Fibroblast of lung (primary cell): ENCODE measurements around the gene RBM23. TPM values are rescaled to one million over a fixed set of nuclear protein-coding genes. Genes with fewer than 3 reads are reported as not detected.

ENCODE experiments used
- DNase-seq, 2 donors: peaks; one replicate each; pipeline versions ENCODE4 v3.0.0 to v3.0.0-alpha.2; 2010; ENCODE audit warnings: low read depth in 2 of 2
- H2AFZ ChIP-seq: 2 replicates; pipeline ENCODE4 v1.5.1; 2012; ENCODE audit warnings: low read length, control low read depth, inconsistent platforms
- H3K27ac ChIP-seq: 2 replicates; pipeline ENCODE4 v1.5.1; 2011; ENCODE audit warnings: low read length, control low read depth; ENCODE audit not compliant: insufficient read depth
- H3K27me3 ChIP-seq: 2 replicates; pipeline ENCODE4 v1.5.1; 2011; ENCODE audit warnings: mild to moderate bottlenecking, low read length; ENCODE audit not compliant: control insufficient read depth, insufficient read depth
- H3K36me3 ChIP-seq: 2 replicates; pipeline ENCODE4 v1.5.1; 2011; ENCODE audit warnings: low read length; ENCODE audit not compliant: control insufficient read depth, insufficient read depth
- H3K4me1 ChIP-seq: 2 replicates; pipeline ENCODE4 v1.5.1; 2011; ENCODE audit warnings: low read length; ENCODE audit not compliant: control insufficient read depth, insufficient read depth; ENCODE audit errors: extremely low read depth
- H3K4me2 ChIP-seq: 2 replicates; pipeline ENCODE4 v1.5.1; 2011; ENCODE audit warnings: low read length, control low read depth; ENCODE audit not compliant: insufficient read depth; ENCODE audit errors: extremely low read depth
- H3K4me3 ChIP-seq, 4 experiments: fragments of 200-600 bp in 1 of 4; sonication (generic) in 1 of 4; replicated peaks in 1 of 4; 2 replicates each; pipeline ENCODE4 v1.5.1; 2011 to 2016; ENCODE audit warnings: low read length in 4 of 4, low read depth in 3 of 4, mild to moderate bottlenecking in 3 of 4, control low read depth in 2 of 4, inconsistent platforms in 1 of 4, mixed read lengths in 1 of 4; ENCODE audit not compliant: insufficient read depth in 1 of 4; ENCODE audit errors: control extremely low read depth in 1 of 4
- H3K79me2 ChIP-seq: 2 replicates; pipeline ENCODE4 v1.5.1; 2012; ENCODE audit warnings: mild to moderate bottlenecking, low read length, inconsistent platforms; ENCODE audit not compliant: control insufficient read depth, insufficient read depth
- H3K9ac ChIP-seq: 2 replicates; pipeline ENCODE4 v1.5.1; 2011; ENCODE audit warnings: mild to moderate bottlenecking, low read length, control low read depth; ENCODE audit not compliant: insufficient read depth
- H3K9me3 ChIP-seq: 2 replicates; pipeline ENCODE4 v1.5.1; 2012; ENCODE audit warnings: low read depth, low read length; ENCODE audit not compliant: control insufficient read depth, insufficient read depth
- H4K20me1 ChIP-seq: 2 replicates; pipeline ENCODE4 v1.5.1; 2011; ENCODE audit warnings: low read length; ENCODE audit not compliant: control insufficient read depth, insufficient read depth; ENCODE audit errors: extremely low read depth
- EZH2 ChIP-seq: IDR thresholded peaks from 2 replicates; pipeline ENCODE4 v1.5.1; 2012; ENCODE audit warnings: low read length, control low read depth, mild to moderate bottlenecking; ENCODE audit errors: missing control alignments
- polyA plus RNA-seq, 2 donors: library from polyadenylated mRNA; depleted of rRNA in 1 of 2; stranded (reverse) in 1 of 2; unstranded in 1 of 2; fragments of >200 nt; gene quantifications; 2 replicates each; pipeline ENCODE4 v1.2.1, GENCODE V29; 2011 to 2012; ENCODE audit warnings: missing spikeins in 1 of 2
- total RNA-seq: library from RNA; depleted of rRNA; stranded (reverse); fragments of >200 nt; gene quantifications from 2 replicates; pipeline ENCODE4 v1.2.1, GENCODE V29; 2014
- TF ChIP-seq, protein P1 (sequence below), 2 donors: IDR thresholded peaks in 1 of 2; conservative IDR thresholded peaks in 1 of 2; 1 replicate in 1 of 2; 2 replicates in 1 of 2; pipeline ENCODE4 v1.5.1; 2011 to 2012; ENCODE audit warnings: low read length in 2 of 2, control low read depth in 1 of 2, inconsistent platforms in 1 of 2, low read depth in 1 of 2, mild to moderate bottlenecking in 1 of 2

RBM23 gene
- total and polyA plus RNA-seq, 2 donors (not counting 1 experiment from before 2014, with no cell fraction given) = 51.0 to 85.3 TPM

GRCh38 chr14:22882529-22883172 is 36.3 kb downstream of the RBM23 start:
- Histone ChIP-seq H3K9me3 (no peaks in the 10 kb centered on the region), H3K79me2 (no peaks in the 10 kb centered on the region), H3K36me3 (peaks cover 7% of the 10 kb centered on the region), H3K27me3 (no peaks in the 10 kb centered on the region), H3K4me2 (no peak overlapping the region), H3K9ac (no peak overlapping the region), H3K4me3 (no peak overlapping the region), H4K20me1 (no peaks in the 10 kb centered on the region), H3K27ac (no peak overlapping the region), H2AFZ (no peak overlapping the region), H3K4me1 (peaks cover 6% of the 10 kb centered on the region)
- TF ChIP-seq, protein P1, sequence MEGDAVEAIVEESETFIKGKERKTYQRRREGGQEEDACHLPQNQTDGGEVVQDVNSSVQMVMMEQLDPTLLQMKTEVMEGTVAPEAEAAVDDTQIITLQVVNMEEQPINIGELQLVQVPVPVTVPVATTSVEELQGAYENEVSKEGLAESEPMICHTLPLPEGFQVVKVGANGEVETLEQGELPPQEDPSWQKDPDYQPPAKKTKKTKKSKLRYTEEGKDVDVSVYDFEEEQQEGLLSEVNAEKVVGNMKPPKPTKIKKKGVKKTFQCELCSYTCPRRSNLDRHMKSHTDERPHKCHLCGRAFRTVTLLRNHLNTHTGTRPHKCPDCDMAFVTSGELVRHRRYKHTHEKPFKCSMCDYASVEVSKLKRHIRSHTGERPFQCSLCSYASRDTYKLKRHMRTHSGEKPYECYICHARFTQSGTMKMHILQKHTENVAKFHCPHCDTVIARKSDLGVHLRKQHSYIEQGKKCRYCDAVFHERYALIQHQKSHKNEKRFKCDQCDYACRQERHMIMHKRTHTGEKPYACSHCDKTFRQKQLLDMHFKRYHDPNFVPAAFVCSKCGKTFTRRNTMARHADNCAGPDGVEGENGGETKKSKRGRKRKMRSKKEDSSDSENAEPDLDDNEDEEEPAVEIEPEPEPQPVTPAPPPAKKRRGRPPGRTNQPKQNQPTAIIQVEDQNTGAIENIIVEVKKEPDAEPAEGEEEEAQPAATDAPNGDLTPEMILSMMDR (conservative IDR thresholded peaks at IDR 0.05 in 1 of 2, IDR thresholded peaks at IDR 0.05 in 1 of 2; ENCODE audit: low read depth in 1 of 2, low read length in 2 of 2) = no peak
- no peak for TF ChIP-seq EZH2
- peak; percentile 47 to 62 for DNase-seq

DNA sequence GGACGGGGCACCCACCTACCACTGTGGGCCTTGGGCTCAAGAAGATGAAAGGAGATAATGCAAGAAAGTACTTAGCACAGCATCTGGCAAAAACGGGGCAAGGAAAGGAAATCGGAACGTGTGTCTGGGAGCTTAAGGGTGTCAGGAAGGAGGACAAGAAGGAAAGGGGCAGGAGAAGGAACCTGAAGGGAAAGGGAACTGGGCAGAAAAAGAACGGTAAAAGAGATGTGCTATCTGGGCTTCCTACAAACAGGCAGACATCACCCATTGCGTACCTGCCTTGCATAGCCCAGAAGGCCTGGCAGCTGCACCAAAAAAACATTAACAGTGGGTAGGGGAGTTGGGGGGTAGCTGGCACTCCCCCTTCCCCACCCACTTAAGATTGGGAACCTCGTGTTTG is 36.9 kb downstream of the RBM23 start:
- no peak overlapping the region for H2AFZ ChIP-seq

More for the DNA sequence above, 36.9 kb downstream of the RBM23 start:
- Histone ChIP-seq H3K27me3 (no peaks in the 10 kb centered on the region), H3K9ac (no peak overlapping the region), H3K36me3 (peaks cover 10% of the 10 kb centered on the region), H4K20me1 (no peaks in the 10 kb centered on the region), H3K9me3 (no peaks in the 10 kb centered on the region), H3K79me2 (no peaks in the 10 kb centered on the region), H3K4me3 (no peak overlapping the region), H3K4me1 (peaks cover 6% of the 10 kb centered on the region), H3K4me2 (no peak overlapping the region), H3K27ac (no peak overlapping the region)
- TF ChIP-seq EZH2 = no peak
- TF ChIP-seq, protein P1 (conservative IDR thresholded peaks at IDR 0.05 in 1 of 2, IDR thresholded peaks at IDR 0.05 in 1 of 2; ENCODE audit: low read depth in 1 of 2, low read length in 2 of 2) = no peak
- no peak for DNase-seq
